GM06990 (cell line): ENCODE measurements around the gene APBB2.

Source experiments
- DNase-seq: peaks from one replicate; pipeline ENCODE4 v3.0.0-alpha.2; 2011; ENCODE audit not compliant: insufficient read length; ENCODE audit errors: extremely low read depth
- H3K27me3 ChIP-seq: replicated peaks from 2 replicates; pipeline ENCODE4 v1.6.0; 2011; ENCODE audit warnings: low read length; ENCODE audit not compliant: control insufficient read depth, insufficient read depth
- H3K36me3 ChIP-seq: 2 replicates; pipeline ENCODE4 v1.5.1; 2011; ENCODE audit warnings: low read length; ENCODE audit not compliant: control insufficient read depth, insufficient read depth
- H3K4me3 ChIP-seq: replicated peaks from 2 replicates; pipeline ENCODE4 v1.5.1; 2011; ENCODE audit warnings: low read depth, mild to moderate bottlenecking, control low read depth, low read length
- TF ChIP-seq, protein P1 (sequence below): IDR thresholded peaks from 2 replicates; pipeline ENCODE4 v1.5.1; 2011; ENCODE audit warnings: low read length, control low read depth, mild to moderate bottlenecking, inconsistent platforms; ENCODE audit not compliant: insufficient read depth, poor library complexity, severe bottlenecking

Gene APBB2

DNA sequence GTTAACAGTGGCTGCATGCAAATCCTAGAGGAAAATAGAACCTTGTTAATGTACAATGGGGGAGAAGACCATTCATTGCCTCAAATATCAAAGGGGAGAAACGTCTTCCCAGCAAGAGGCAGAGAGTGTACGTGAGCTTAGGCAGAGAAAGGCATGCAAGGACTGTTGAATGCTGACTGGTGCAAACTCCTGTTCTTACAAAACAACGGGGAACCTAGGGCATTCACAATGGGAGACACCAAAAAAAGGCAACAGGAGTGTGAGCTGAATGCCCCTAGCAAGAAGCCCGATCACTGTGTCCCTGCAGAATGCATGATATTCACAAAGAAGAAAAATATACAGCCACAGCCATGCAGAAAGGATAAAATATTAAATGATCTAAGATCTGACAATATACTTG is 279.7 kb downstream of the APBB2 start:
- Histone ChIP-seq H3K27me3 (no peaks in the 10 kb centered on the region), H3K4me3 (no peak overlapping the region), H3K36me3 (no peaks in the 10 kb centered on the region; the same call in 1 of the 2 replicates)
- TF ChIP-seq, protein P1, sequence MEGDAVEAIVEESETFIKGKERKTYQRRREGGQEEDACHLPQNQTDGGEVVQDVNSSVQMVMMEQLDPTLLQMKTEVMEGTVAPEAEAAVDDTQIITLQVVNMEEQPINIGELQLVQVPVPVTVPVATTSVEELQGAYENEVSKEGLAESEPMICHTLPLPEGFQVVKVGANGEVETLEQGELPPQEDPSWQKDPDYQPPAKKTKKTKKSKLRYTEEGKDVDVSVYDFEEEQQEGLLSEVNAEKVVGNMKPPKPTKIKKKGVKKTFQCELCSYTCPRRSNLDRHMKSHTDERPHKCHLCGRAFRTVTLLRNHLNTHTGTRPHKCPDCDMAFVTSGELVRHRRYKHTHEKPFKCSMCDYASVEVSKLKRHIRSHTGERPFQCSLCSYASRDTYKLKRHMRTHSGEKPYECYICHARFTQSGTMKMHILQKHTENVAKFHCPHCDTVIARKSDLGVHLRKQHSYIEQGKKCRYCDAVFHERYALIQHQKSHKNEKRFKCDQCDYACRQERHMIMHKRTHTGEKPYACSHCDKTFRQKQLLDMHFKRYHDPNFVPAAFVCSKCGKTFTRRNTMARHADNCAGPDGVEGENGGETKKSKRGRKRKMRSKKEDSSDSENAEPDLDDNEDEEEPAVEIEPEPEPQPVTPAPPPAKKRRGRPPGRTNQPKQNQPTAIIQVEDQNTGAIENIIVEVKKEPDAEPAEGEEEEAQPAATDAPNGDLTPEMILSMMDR = no peak
- no peak for DNase-seq

DNA sequence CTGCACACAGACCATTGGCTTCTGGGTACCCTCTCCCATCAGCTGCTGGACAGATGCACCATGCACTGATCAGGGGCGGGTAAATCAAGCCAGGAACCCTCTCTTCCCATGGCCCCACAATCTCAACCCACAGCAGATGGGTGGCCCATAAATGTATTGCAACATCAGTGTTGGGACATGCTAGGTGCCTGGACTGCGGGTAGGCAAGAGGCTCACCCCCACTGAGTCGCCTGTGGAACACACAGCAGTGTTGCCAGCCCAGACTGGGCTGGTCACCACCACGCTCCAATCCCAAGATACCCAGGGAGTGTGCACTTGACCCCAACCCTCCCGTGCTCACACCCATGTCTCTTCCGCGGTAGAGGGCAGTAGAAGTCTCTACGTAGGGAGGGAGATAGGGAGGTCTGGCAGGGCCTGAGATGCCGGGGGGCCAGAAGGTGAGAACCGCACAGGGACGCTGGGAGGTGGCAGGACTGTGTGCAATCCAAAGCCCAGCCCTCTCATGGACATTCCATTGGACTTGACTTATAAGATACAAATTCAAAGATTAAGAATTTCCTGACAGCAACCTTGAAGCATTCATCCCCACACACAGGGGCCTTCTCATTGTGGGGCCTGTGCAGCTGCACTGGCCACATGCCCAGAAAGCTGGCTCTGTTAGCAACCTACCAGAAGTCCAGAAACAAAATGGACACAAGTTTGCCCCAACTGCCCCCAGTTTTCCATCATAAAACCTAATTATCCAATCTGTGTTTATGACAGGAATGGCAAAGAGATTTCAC is 280.9 kb downstream of the APBB2 start:
- no peak for DNase-seq
- no peak overlapping the region for H3K4me3 ChIP-seq
- H3K36me3 ChIP-seq = no peaks in the 10 kb centered on the region; the same call in 1 of the 2 replicates
- no peaks in the 10 kb centered on the region for H3K27me3 ChIP-seq
- TF ChIP-seq, protein P1 = no peak

DNA sequence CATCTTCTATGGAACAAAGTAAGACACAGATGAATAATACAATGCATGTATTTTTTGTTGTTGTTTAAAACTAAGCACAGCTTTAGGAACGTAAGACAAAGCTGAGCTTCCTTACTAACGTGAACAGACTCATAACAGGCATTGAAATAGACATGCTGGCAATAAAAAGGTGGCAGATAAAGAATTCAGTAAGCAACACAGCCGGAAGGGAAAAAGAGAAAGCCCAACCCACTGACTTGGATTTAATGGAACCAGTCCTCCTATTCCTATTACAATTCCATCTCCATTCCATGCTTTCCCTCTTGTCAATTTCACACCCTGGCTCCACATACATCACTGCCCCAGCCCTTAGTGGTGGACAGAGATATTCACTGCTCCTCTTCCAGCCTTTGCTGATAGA is 282.5 kb downstream of the APBB2 start:
- no peaks in the 10 kb centered on the region; the same call in 1 of the 2 replicates for H3K36me3 ChIP-seq
- H3K4me3 ChIP-seq = no peak overlapping the region
- no peaks in the 10 kb centered on the region for H3K27me3 ChIP-seq
- TF ChIP-seq, protein P1 = no peak
- DNase-seq = no peak

DNA sequence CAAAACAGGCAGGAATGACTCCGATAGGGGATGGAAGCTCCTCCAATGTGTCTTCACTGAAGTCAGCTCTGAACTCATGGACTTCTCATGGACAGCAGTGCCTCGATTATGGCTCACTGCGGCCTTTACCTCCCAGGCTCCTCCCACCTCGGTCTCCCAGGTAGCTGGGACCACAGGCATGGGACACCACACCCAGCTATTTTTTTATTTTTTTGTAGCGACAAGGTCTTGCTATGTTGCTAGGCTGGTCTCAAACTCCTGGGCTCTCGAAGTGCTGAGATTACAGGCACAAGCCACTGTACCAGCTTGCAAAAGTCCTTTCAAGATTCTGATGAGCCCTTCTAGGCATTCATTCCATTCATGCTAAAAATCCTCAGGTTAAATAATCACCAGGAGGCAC is 283.1 kb downstream of the APBB2 start:
- DNase-seq = no peak
- H3K27me3 ChIP-seq = no peaks in the 10 kb centered on the region
- TF ChIP-seq, protein P1 = no peak
- no peaks in the 10 kb centered on the region; the same call in 1 of the 2 replicates for H3K36me3 ChIP-seq
- H3K4me3 ChIP-seq = no peak overlapping the region

DNA sequence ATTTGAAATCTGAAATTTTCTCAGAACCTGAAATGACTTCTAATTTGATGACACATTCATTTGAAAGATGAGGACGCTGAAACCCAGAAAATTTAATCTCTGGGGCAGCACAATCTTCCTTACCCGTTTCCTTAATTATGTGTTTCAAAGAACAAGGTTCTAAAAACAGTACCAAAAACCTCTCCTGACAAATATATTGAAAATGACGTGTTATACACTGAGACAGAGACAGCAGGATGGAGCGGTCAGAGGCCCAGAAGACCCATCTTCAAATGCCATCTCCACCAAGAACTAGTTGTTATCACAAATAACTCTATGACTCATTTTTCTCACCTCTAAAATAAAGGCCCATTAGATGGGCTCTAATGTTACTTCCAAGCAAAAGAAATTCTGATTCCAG is 287.3 kb downstream of the APBB2 start:
- TF ChIP-seq, protein P1 = no peak

More for the DNA sequence above, 287.3 kb downstream of the APBB2 start:
- Histone ChIP-seq H3K27me3 (no peaks in the 10 kb centered on the region), H3K4me3 (no peak overlapping the region), H3K36me3 (no peaks in the 10 kb centered on the region; the same call in 1 of the 2 replicates)
- no peak for DNase-seq
